Astrocyte of the cerebellum (primary cell): ENCODE results near the gene POLR2L.
A peak's percentile ranks its signal among the peaks of the same experiment; 100 is the strongest.

ENCODE experiments used
- DNase-seq: peaks from one replicate; pipeline ENCODE4 v3.0.0-alpha.2; 2011; ENCODE audit warnings: low read depth
- H3K4me3 ChIP-seq: 2 replicates; pipeline ENCODE4 v1.5.1; 2011; ENCODE audit warnings: mild to moderate bottlenecking, low read depth, low read length, moderate library complexity
- CTCF ChIP-seq: IDR thresholded peaks from 2 replicates; pipeline ENCODE4 v1.5.1; 2012; ENCODE audit warnings: low read length, low read depth, moderate library complexity, mild to moderate bottlenecking; ENCODE audit errors: missing control alignments
- in situ Hi-C: cut with HindIII; loops from 2 replicates; pipeline ENCODE4 v1.10.0; 2017; ENCODE audit warnings: low sequenced_read_pairs

Gene POLR2L

GRCh38 chr11:842370-843002, at the start of gene POLR2L, which contains the start of gene TSPAN4:
Gene POLR2L, minus strand, starts transcription at chr11:842529. Its CDS starts 21 bp downstream, at chr11:842508.
Gene TSPAN4, plus strand, starts transcription at chr11:842852. Its CDS starts 7,453 bp downstream, at chr11:850305.
- DNase-seq, result peak; percentile 70
- TF ChIP-seq CTCF, result no peak
- H3K4me3 ChIP-seq, result peak within 1 kb of the TSS; percentile 94
- in situ Hi-C loops, result no loop called here

GRCh38 chr11:890794-891540, 48.6 kb upstream of the POLR2L start:
- DNase-seq, result no peak
- no peak overlapping the region for H3K4me3 ChIP-seq
- in situ Hi-C loops, result no loop called here
- no peak for TF ChIP-seq CTCF

- no peak overlapping the region for H3K4me3 ChIP-seq
- TF ChIP-seq CTCF, result no peak
- in situ Hi-C loops, result no loop called here
- DNase-seq, result no peak
Measured at GRCh38 chr11:889687-890475, 47.6 kb upstream of the POLR2L start.

- no peak overlapping the region for H3K4me3 ChIP-seq
- no peak for DNase-seq
- in situ Hi-C loops, result no loop called here
- no peak for TF ChIP-seq CTCF
Measured at GRCh38 chr11:889257-889656, 46.9 kb upstream of the POLR2L start.

- in situ Hi-C loops, result no loop called here
- no peak for TF ChIP-seq CTCF
- no peak for DNase-seq
- H3K4me3 ChIP-seq, result no peak overlapping the region
Measured at GRCh38 chr11:888310-889212, 46.2 kb upstream of the POLR2L start.

GRCh38 chr11:887589-887988, 45.3 kb upstream of the POLR2L start:
- in situ Hi-C loops, result no loop called here

More at GRCh38 chr11:887589-887988, 45.3 kb upstream of the POLR2L start:
- no peak overlapping the region for H3K4me3 ChIP-seq
- DNase-seq, result no peak
- TF ChIP-seq CTCF, result no peak
